Skeletal muscle cell (primary cell): ENCODE results near the gene PLCG2.
"Not testable (repeated sequence)": the region's sequence is repeated elsewhere in the genome, so short reads cannot be mapped to it uniquely, and the experiment has no call there.

ENCODE experiments used
- DNase-seq: peaks from one replicate; pipeline ENCODE4 v3.0.0-alpha.2; 2010; ENCODE audit warnings: low read depth
- H3K4me3 ChIP-seq: 2 replicates; pipeline ENCODE4 v1.5.1; 2011; ENCODE audit warnings: low read depth, mild to moderate bottlenecking, control low read depth, low read length, moderate library complexity

The PLCG2 gene

DNA sequence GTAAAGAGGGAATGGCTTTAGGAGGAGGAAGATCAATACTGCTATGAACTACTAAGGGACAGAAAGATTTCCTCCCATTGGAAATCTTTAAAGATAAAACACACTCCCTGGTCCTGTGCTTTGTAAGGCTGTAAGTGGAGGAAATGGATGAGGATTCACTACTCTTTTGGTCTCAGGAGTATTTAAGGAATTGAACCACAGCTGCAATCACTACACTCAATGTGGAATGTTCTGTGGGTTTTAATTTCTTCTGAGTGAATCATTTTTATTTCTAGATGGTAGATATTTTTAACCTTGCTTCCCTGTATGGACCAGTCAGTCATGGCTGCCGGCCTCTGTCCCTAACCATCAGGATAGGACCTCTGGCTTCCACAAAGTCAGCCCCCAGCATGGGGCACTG, 166.6 kb downstream of the PLCG2 start:
- peak; percentile 14 for DNase-seq
- no peak overlapping the region for H3K4me3 ChIP-seq

DNA sequence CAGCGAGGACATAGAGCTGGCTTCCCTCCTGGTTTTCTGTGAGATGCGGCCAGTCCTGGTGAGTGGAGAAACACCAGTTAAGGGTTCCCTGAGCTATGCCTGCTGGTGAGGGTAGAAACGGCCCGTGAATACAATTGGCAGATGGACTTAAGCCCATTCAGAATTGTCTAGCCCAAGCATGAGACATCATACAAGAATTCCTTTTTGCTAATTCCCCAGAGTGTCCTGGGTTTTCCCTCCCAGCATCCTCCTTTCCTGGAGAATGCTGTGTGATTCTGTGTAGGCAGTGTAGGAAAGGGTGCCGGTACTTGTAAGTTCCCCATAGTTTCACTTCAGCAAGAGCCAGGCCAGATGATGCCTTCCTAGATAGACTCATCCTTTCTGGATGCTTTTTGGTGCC, 167.1 kb downstream of the PLCG2 start:
- H3K4me3 ChIP-seq = no peak overlapping the region

DNA sequence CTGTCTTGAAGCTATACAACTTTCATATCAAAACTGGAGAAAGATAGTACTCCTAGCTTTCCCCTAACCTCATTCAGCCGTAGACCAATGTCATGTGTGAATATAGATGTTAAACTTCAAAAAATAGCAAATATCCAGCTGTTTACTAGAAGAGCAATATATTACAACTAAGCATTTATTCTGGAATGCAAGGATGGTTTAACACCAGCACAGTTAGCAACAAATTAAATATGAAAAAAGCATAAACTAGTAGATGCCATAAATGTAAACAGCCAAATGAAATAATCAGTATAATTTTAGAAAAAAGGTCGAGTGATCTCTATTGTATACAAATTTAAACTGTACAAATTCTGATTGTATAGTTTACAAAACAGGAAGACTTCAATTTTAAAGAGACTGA, 172.5 kb downstream of the PLCG2 start:
- H3K4me3 ChIP-seq = no peak overlapping the region
- no peak for DNase-seq

More for the DNA sequence above, 167.1 kb downstream of the PLCG2 start:
- DNase-seq = peak; percentile 39

DNA sequence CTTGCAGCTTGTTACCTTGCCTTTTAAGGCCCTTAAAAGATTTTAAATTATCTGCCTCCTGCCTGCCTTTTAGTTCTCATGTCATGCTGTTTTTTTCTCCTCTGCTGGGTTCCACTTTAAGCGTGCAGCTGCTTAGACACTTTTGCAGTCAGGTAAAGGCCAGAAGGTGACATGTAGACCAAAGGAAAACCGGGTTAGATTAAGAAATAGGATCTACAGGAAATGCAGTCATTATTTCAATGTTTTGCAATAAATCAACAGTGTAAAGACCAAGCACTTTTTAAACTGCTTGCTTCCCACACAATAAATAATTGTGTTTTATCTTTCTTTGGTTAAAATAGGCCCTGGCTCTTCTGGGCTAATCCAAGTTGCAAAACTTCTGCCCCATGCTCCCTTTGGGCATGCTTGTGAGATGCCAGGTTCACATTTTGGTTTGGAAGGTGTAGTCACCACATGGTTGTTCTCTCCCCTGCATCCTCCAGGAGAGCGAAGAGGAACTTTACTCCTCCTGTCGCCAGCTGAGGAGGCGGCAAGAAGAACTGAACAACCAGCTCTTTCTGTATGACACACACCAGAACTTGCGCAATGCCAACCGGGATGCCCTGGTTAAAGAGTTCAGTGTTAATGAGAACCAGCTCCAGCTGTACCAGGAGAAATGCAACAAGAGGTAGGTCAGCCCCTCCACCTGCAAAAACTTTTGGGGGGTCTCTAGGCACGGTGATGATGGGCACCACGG, 177.3 kb downstream of the PLCG2 start:
- DNase-seq = no peak
- no peak overlapping the region for H3K4me3 ChIP-seq

DNA sequence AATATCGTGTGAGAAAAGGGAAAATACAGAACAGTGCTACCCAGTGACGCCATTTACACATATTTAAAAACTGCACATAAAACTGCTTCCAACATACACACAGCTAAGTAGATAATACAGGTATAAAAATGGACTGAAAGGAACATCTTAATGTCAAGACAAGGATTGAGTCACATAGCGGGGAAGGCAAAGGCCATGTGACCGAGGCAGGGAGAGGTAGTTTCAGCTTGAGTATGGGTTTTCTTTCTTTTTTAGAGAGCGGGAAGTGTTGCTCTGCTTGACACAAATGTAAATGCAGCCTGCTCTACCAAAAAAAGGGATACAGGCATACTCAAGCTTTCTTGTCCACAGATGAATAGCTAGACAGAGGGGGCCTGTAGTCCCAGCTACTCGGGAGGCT, 185.7 kb downstream of the PLCG2 start:
- DNase-seq = no peak
- no peak overlapping the region for H3K4me3 ChIP-seq

DNA sequence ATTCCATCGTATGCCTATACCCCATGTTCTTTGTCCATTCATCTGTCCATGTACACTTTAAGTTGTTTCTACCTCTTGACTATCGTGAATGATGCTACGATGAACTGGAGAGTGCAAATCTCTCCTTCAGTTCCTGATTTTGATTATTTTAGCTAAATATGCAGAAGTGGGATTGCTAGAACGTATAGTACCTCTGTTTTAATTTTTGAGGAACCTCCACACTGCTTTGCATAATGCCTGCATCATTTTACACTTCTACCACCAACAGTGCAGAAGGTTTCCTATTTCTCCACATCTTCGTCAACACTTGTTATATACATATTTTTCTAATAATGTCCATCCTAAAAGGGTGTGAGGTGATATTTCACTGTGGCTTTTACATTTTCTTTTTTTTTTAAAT, 188.3 kb downstream of the PLCG2 start:
- DNase-seq = no peak
- H3K4me3 ChIP-seq = no peak overlapping the region

DNA sequence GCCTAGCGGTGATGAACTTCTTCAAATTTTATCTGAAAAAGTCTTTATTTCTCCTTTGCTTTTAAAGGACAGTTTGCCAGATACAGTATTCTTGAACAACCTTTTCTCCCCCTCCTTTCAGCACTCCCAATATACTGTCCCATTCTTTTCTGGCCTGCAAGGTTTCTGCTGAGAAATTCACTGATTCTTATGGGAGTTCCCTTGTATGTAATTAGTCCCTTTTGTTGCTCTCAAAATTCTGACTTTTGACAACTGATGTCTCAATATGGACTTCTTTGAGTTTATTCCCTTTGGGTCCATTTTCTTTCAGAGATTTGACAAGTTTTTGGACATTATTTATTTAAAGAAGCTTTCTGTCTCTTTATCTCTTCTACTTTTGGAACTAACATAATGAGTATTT, 192.8 kb downstream of the PLCG2 start:
- H3K4me3 ChIP-seq = no peak overlapping the region
- DNase-seq = no peak

DNA sequence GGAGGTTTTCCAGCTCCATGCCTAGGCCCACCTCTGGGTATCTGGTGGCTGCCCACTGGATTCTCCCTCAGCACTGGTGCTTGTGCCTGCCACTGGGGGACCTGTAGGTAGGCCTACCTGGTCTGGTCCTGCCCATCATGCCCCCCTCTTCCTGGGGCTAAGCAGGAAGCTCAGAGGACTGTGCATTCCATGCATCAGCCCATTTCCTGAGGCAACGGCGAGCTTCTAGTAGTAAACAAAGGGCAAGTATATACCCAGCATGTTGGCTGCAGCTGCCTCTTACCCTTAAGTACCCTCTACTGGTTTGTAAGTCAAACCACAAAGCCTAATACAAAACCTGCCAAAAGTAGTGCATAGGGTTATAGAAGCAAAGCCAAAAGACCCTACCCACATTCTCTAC, 194.6 kb downstream of the PLCG2 start:
- no peak overlapping the region for H3K4me3 ChIP-seq
- DNase-seq = no peak

DNA sequence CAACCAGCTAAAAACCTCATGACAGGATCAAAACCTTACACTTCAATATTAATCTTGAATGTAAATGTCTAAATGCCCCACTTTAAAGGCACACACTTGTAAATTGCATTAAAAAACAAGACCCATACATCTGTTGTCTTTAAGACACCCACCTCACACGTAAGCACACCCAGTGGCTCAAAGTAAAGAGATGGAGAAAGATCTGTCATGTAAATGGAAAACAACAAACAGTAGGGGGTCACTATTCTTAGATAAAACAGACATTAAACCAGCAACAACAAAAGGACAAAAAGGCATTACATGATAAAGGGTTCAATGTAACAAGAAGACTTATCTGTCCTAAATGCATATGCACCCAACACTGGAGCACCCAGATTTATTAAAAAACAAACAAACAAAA, 196.5 kb downstream of the PLCG2 start:
- DNase-seq = no peak
- H3K4me3 ChIP-seq = no peak overlapping the region

DNA sequence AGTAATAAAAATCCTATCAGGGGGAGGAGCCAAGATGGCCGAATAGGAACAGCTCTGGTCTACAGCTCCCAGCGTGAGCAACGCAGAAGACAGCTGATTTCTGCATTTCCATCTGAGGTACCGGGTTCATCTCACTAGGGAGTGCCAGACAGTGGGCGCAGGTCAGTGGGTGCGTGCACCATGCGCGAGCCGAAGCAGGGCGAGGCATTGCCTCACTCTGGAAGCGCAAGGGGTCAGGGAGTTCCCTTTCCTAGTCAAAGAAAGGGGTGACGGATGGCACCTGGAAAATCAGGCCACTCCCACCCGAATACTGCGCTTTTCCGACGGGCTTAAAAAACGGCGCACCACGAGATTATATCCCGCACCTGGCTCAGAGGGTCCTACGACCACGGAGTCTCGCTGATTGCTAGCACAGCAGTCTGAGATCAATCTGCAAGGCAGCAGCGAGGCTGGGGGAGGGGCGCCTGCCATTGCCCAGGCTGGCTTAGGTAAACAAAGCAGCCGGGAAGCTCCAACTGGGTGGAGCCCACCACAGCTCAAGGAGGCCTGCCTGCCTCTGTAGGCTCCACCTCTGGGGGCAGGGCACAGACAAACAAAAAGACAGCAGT, 198.3 kb downstream of the PLCG2 start:
- DNase-seq, H3K4me3 ChIP-seq: not testable (repeated sequence)

DNA sequence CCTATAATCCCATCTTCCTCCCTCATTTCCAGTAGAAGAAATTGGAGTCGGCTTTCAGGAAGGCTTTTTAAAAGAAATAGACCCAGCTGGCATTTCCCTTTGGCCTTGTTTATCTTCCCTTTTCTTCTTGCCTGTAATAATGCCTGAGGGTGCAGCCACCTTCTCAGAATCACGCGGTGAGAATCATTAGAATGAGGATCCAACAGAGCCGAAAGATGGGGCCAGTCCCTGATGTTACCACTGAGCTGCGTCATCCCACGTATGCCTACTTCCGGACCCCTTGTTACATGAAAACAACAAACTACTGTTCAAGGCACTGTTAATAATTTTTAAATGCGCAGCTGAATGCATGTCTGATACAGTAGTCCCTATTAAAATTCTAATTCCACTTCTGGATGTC, 208.0 kb downstream of the PLCG2 start:
- DNase-seq = no peak
- H3K4me3 ChIP-seq = no peak overlapping the region

DNA sequence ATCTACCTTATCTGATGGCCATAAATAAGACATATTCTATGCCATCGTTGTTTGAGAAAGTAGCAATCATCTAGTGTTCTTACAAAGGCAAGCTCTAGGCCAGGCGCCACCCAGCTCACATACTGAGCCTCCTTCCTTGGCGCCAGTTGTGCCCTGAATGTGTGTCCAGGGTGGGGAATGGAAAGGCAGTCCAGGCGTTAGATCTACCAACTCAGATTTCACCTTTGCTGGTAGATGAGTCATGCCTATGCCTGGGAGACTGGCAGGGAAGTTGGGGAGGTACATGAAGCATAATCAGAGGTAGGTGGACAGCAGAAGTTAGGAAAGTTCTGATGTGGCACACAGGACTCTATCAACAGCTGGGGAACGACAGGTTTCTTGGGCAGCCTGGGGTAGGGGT, 208.6 kb downstream of the PLCG2 start:
- H3K4me3 ChIP-seq = no peak overlapping the region
- no peak for DNase-seq

DNA sequence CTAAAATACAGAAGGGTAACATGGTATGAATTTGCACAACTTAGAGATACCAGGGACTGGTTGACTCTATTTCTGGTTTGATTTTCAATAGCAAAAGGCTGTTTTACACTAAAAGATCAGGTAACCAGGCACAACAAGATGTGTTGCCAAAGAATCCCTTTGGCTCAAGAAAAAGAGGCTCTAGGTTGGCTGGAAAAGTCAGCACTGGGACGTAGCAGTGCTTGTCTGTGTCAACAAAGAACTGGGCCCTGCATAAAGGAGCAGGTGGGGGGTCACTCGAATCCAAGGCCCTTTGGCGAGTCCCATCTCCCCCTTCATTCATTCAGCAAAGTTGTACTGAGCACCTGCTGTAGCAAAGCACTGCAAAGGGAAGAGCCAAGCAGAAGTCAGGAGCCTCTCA, 213.8 kb downstream of the PLCG2 start:
- DNase-seq = no peak
- no peak overlapping the region for H3K4me3 ChIP-seq

DNA sequence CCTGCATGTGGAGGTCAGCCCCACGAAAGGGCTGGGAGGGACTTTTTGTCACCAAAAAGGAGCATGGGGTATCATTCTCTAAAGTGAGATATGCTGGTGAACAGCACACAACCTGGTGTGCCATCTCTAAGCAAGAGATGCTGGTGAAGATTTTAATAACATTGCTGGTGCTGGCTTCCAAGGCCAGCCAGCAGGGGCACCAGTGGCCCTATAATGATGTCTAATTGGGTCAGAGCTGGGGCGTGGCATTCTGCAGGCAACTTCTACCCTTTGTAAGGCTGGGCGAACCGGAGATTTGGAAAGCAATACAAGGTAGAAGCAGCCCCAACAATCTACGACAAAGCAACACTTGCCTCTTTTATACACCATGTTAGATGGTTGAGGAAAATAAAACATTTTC, 215.4 kb downstream of the PLCG2 start:
- no peak overlapping the region for H3K4me3 ChIP-seq
- no peak for DNase-seq

DNA sequence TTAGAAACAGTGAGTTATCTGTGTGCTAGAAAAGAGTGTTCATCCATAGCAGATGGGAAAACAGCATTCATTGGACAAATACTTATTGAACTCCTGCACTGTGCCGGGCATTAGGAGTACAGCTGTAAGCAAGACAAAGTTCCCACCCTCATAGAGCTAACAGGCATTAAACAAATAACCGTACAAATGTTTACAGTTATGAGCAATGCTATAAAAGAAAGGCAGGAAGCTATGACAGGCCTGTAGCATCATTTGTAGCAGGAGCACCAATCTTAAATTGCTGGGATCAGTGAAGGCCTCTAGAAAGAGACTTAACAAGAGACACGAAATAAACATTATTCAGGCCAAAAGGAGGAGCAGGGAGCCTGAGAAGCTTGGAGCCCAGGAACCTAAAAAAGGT, 216.6 kb downstream of the PLCG2 start:
- no peak for DNase-seq
- no peak overlapping the region for H3K4me3 ChIP-seq

DNA sequence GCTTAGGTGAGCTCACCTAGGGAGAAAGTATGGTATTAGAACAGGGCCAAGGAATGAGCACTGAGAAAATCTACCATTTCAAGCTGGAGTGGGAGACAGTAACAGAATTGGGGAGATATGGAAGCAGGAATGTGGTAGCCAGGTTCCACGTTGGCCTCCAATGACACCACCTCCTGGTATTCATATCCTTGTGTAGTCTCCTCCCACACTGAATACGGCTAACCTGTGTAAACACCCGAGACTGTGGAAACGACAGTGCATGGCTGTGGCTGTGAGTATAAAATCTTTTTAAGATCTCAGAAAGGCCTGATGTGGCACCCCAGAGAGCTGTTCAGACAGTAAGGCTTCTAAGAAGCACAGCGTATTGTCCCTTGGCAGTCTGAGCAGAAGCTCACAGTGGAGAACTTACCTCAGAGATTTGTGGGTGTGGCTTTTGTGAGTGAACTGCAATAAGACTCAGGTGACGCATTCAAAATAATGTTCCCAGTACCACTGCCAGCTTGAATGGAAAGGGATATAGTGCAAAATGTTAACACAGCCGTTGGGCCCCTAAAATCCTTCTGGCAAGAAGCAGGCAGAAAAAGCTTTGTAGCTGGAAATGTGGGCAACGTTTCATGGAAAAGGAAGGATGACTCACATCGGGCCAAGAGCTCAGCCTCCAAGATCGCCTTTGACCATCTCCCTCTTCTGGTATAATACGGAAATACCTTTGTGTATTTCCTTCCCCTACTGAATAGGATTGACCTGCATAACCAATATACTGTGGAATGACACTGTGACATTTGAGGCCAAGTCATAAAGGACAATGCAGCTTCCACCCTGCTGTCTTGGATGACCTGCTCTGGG, 217.8 kb downstream of the PLCG2 start:
- DNase-seq = peak; percentile 25
- H3K4me3 ChIP-seq = no peak overlapping the region

DNA sequence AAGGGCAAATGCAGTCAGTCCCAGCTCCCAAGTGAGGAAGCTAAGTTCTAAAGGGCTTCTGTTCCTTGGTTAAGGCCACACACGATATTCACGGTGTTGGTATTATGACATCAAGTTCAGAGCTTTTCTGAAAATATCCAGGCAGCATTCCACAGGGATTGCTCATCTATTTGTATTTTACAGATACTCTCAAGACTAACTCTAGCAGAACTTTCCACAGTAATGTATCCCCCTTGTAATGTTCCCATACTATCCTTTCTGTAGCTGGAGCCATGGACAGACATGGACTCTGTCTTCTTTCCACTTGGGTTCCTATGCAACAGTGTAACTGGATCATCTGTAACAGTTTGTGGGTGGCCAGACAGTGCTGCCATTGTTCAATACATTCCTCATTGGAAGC, 218.6 kb downstream of the PLCG2 start:
- no peak overlapping the region for H3K4me3 ChIP-seq
- peak; percentile 67 for DNase-seq

DNA sequence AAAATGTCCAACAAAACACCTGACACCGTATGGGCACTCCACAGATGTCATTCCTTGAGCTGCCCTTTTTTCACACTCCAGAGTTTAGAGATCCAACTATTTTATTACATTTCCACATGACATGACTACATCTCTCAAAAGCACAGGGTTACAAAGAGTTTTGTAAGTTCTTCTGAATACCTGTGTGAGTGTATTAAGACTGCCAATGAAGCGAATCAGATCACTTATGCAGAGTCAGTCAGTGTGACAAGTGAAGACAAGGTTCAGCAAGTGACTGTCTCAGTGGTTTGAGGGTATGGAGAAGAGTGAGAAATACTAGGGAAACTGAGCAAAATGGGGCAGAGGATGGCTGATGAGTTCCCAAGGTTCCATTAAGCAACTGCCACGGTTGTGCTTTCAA, 223.7 kb downstream of the PLCG2 start:
- no peak overlapping the region for H3K4me3 ChIP-seq
- DNase-seq = no peak

DNA sequence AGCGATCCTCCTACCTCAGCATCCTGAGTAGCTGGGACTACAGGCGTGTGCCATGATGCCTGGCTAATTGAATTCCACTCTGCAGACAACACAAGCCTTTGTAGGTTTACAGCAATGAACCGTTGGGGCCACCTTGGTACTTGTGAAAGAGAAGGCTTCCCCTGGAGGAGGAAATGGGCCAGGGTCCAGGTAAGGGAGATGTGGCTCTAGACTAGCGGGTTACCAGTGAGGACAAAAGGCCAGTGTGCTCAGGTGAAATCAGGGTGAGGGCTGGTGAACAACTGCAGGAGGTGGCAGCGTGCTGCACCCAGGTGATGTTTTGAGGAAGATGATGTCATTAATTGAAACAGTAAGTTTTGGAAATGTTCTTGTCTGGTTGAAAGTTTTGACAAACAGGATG, 225.5 kb downstream of the PLCG2 start:
- no peak for DNase-seq
- H3K4me3 ChIP-seq = no peak overlapping the region

DNA sequence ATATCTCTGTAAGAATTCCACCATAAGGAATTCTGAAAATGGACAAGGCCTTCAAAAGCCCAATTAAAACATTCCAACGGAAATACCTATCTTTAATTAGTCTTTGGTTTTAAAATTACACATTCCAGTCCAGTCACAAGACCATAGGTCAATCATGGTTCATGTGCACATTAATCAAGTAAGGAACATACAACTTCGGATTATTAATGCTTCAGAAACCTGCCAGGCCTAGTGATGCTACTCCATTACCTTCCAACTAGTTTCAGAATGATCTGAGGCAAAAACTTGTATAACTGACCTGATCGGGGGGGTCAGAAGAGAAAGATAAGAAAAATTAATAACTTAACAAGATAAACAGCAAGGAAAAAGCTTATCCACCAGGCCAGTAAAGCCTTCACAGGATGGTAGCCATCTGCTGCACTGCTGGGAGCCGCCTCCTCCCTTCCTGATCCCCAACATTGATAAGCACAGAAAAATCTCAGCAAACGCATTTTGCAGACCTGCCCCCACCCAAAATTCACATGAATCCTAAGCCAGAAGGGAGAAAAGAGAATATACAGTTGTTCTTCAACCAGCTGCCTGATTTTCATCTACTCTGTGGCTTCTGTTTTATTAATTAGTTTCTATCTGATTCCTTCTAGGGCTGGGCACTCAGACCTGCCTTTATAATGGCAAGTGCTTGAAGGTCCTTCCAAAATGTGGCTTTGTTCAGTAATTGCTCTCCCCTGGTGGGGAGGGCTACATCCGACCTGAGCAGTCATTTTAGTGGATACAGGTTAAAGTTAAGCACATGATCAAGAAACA, 226.1 kb downstream of the PLCG2 start:
- no peak for DNase-seq
- no peak overlapping the region for H3K4me3 ChIP-seq
